Measurements from ENCODE around the gene AP1M2. TPM values are rescaled to one million over a fixed set of nuclear protein-coding genes. Genes with fewer than 3 reads are reported as not detected.

The AP1M2 gene
- total RNA-seq, 1 donor from 2014 or later, result 36.9 TPM

GRCh38 chr19:10583036-10583776 is 3.9 kb downstream of the AP1M2 start:
- ATAC-seq, result no peak
- H3K27ac ChIP-seq, result no peak overlapping the region
- DNase-seq, result no peak
- H3K4me1 ChIP-seq, result peaks cover 4% of the 10 kb centered on the region
- no peaks in the 10 kb centered on the region for H3K9me3 ChIP-seq
- no peak for TF ChIP-seq CTCF (IDR thresholded peaks at IDR 0.05)
- H3K27me3 ChIP-seq (ENCODE audit: low read depth), result no peaks in the 10 kb centered on the region
- H3K36me3 ChIP-seq, result peaks cover 6% of the 10 kb centered on the region
- H3K4me3 ChIP-seq, result no peak overlapping the region
- intact Hi-C loops (cut with DNase I), result loop anchor here (10.0 kb wide), 1 partner anchor 62 kb away; no protein-coding TSS in a partner anchor

GRCh38 chr19:10582091-10582490 is 5.0 kb downstream of the AP1M2 start:
- no peak overlapping the region for H3K27ac ChIP-seq
- no peak for TF ChIP-seq CTCF (IDR thresholded peaks at IDR 0.05)
- ATAC-seq (no peak), DNase-seq (no peak)
- intact Hi-C loops (cut with DNase I), result loop anchor here (10.0 kb wide), 1 partner anchor 63 kb away; no protein-coding TSS in a partner anchor
- peaks cover 4% of the 10 kb centered on the region for H3K4me1 ChIP-seq
- H3K4me3 ChIP-seq, result no peak overlapping the region
- H3K36me3 ChIP-seq, result peaks cover 6% of the 10 kb centered on the region
- H3K27me3 ChIP-seq (ENCODE audit: low read depth), result no peaks in the 10 kb centered on the region
- no peaks in the 10 kb centered on the region for H3K9me3 ChIP-seq

- Histone ChIP-seq H3K4me1 (peaks cover 4% of the 10 kb centered on the region), H3K4me3 (no peak overlapping the region), H3K9me3 (no peaks in the 10 kb centered on the region), H3K27me3 (ENCODE audit: low read depth) (no peaks in the 10 kb centered on the region), H3K27ac (no peak overlapping the region), H3K36me3 (peaks cover 6% of the 10 kb centered on the region)
- peak; percentile 92 to 93 for ATAC-seq
- DNase-seq, result peak; percentile 91
- peak; percentile 97 for TF ChIP-seq CTCF (IDR thresholded peaks at IDR 0.05)
- intact Hi-C loops (cut with DNase I), result loop anchor here (10.0 kb wide), 1 partner anchor 64 kb away; no protein-coding TSS in a partner anchor
Measured at GRCh38 chr19:10580979-10581631, 6.0 kb downstream of the AP1M2 start.

- H3K4me3 ChIP-seq, result no peak overlapping the region
- TF ChIP-seq CTCF (IDR thresholded peaks at IDR 0.05), result no peak
- intact Hi-C loops (cut with DNase I), result no loop called here
- no peak overlapping the region for H3K27ac ChIP-seq
- peaks cover 4% of the 10 kb centered on the region for H3K4me1 ChIP-seq
- no peaks in the 10 kb centered on the region for H3K9me3 ChIP-seq
- no peaks in the 10 kb centered on the region for H3K27me3 ChIP-seq (ENCODE audit: low read depth)
- peaks cover 6% of the 10 kb centered on the region for H3K36me3 ChIP-seq
- no peak for DNase-seq
- no peak for ATAC-seq
Measured at GRCh38 chr19:10577951-10578350, 9.2 kb downstream of the AP1M2 start.

GRCh38 chr19:10575011-10575716 is 11.9 kb downstream of the AP1M2 start:
- ATAC-seq (no peak), DNase-seq (no peak)
- no peak for TF ChIP-seq CTCF (IDR thresholded peaks at IDR 0.05)
- Histone ChIP-seq H3K4me3 (no peak overlapping the region), H3K27ac (no peak overlapping the region), H3K9me3 (no peaks in the 10 kb centered on the region), H3K4me1 (no peaks in the 10 kb centered on the region), H3K36me3 (peaks cover 6% of the 10 kb centered on the region), H3K27me3 (ENCODE audit: low read depth) (no peaks in the 10 kb centered on the region)
- intact Hi-C loops (cut with DNase I), result no loop called here

Data from lower lobe of right lung (tissue), 2 donors.